IMR-90 (cell line): ENCODE measurements around the gene CDC42EP3. TPM values are rescaled to one million over a fixed set of nuclear protein-coding genes. Genes with fewer than 3 reads are reported as not detected.

Experiments
- ATAC-seq: fragments of 200-7000 bp; cut with Tn5 transposase; 2 replicates; pipeline ENCODE4 v1.9.1; 2020; ENCODE audit warnings: low read depth, mild to moderate bottlenecking, moderate library complexity
- BruUV-seq: library from RNA; stranded (reverse); fragments of 400-500 nt; replicated peaks from 2 replicates; lab custom pipeline; 2021; lab: Mats Ljungman, UMichigan
- CTCF ChIA-PET: fragments of 300-600 bp; formaldehyde crosslinking; extraction: SDS; loops from one replicate; lab custom pipeline; 2021; ENCODE audit warnings: antibody characterized with exemption; lab: Yijun Ruan, JAX
- POLR2A ChIA-PET: fragments of 300-600 bp; sonication (Branson Sonifier 250); formaldehyde crosslinking; loops from one replicate; lab custom pipeline; 2022; ENCODE audit warnings: antibody characterized with exemption; ENCODE audit not compliant: unreplicated experiment; lab: Charles Lee
- DNase-seq: peaks from one replicate; pipeline ENCODE4 v3.0.0; 2013
- H2AFZ ChIP-seq: replicated peaks from 2 replicates; pipeline ENCODE3; 2013; ENCODE audit warnings: low read length, mild to moderate bottlenecking; ENCODE audit not compliant: poor library complexity
- H2AK5ac ChIP-seq: 2 replicates; pipeline ENCODE4 v1.6.1; 2013; ENCODE audit warnings: low read depth, low read length, inconsistent platforms
- H2AK9ac ChIP-seq: replicated peaks from 2 replicates; pipeline ENCODE3; 2013; ENCODE audit warnings: mild to moderate bottlenecking, low read depth, low read length, moderate library complexity; ENCODE audit not compliant: poor library complexity
- H2BK120ac ChIP-seq: 2 replicates; pipeline ENCODE4 v1.6.1; 2013; ENCODE audit warnings: low read depth, low read length, inconsistent platforms
- H2BK15ac ChIP-seq: 3 replicates; pipeline ENCODE4 v1.6.1; 2013; ENCODE audit warnings: low read depth, low read length, inconsistent platforms
- H2BK20ac ChIP-seq: 2 replicates; pipeline ENCODE4 v1.6.1; 2013; ENCODE audit warnings: low read depth, mild to moderate bottlenecking, inconsistent platforms, low read length, moderate library complexity
- H2BK5ac ChIP-seq: 2 replicates; pipeline ENCODE4 v1.6.1; 2013; ENCODE audit warnings: mild to moderate bottlenecking, low read depth, low read length, inconsistent platforms; ENCODE audit not compliant: poor library complexity, severe bottlenecking
- H3K14ac ChIP-seq: replicated peaks from 2 replicates; pipeline ENCODE4 v1.6.1; 2013; ENCODE audit warnings: low read depth, low read length, inconsistent platforms
- H3K18ac ChIP-seq: 2 replicates; pipeline ENCODE4 v1.6.1; 2013; ENCODE audit warnings: low read depth, low read length, control low read depth
- H3K23ac ChIP-seq: 2 replicates; pipeline ENCODE4 v1.6.1; 2013; ENCODE audit warnings: low read depth, low read length, inconsistent platforms
- H3K27ac ChIP-seq: 2 replicates; pipeline ENCODE4 v1.5.1; 2013; ENCODE audit warnings: mild to moderate bottlenecking, control low read depth, low read length; ENCODE audit not compliant: insufficient read depth
- H3K27me3 ChIP-seq: 2 replicates; pipeline ENCODE4 v1.6.1; 2013; ENCODE audit warnings: low read length; ENCODE audit not compliant: control insufficient read depth, insufficient read depth
- H3K36me3 ChIP-seq: 2 replicates; pipeline ENCODE4 v1.6.1; 2013; ENCODE audit warnings: low read length, mixed read lengths; ENCODE audit not compliant: control insufficient read depth, insufficient read depth
- H3K4ac ChIP-seq: 2 replicates; pipeline ENCODE4 v1.6.1; 2013; ENCODE audit warnings: low read depth, low read length, inconsistent platforms
- H3K4me1 ChIP-seq: 2 replicates; pipeline ENCODE4 v1.6.1; 2013; ENCODE audit warnings: low read length, mixed read lengths; ENCODE audit not compliant: control insufficient read depth, insufficient read depth
- H3K4me2 ChIP-seq: 2 replicates; pipeline ENCODE4 v1.6.1; 2013; ENCODE audit warnings: low read depth, mild to moderate bottlenecking, control low read depth, low read length, moderate library complexity
- H3K4me3 ChIP-seq: 2 replicates; pipeline ENCODE4 v1.5.1; 2013; ENCODE audit warnings: low read depth, mild to moderate bottlenecking, control low read depth, low read length, moderate library complexity; ENCODE audit not compliant: insufficient read depth
- H3K56ac ChIP-seq: 2 replicates; pipeline ENCODE4 v1.6.1; 2013; ENCODE audit warnings: low read length, inconsistent platforms; ENCODE audit not compliant: insufficient read depth; ENCODE audit errors: extremely low read depth
- H3K79me1 ChIP-seq, 2 experiments: 2 replicates each; pipeline ENCODE4 v1.6.1; 2013; ENCODE audit warnings: low read length in 2 of 2, inconsistent platforms in 1 of 2, low read depth in 1 of 2
- H3K9ac ChIP-seq: 2 replicates; pipeline ENCODE4 v1.6.1; 2013; ENCODE audit warnings: low read depth, low read length, control low read depth
- H3K9me1 ChIP-seq: 2 replicates; pipeline ENCODE4 v1.6.1; 2013; ENCODE audit warnings: low read length, inconsistent platforms; ENCODE audit not compliant: insufficient read depth
- H3K9me3 ChIP-seq: 2 replicates; pipeline ENCODE4 v1.6.1; 2013; ENCODE audit warnings: low read length; ENCODE audit not compliant: control insufficient read depth, insufficient read depth
- H4K20me1 ChIP-seq: 2 replicates; pipeline ENCODE4 v1.6.1; 2013; ENCODE audit warnings: low read length, inconsistent platforms; ENCODE audit not compliant: insufficient read depth
- H4K5ac ChIP-seq: 2 replicates; pipeline ENCODE4 v1.6.1; 2013; ENCODE audit warnings: mild to moderate bottlenecking, low read depth, low read length, control low read depth
- H4K8ac ChIP-seq, 2 experiments: 2 replicates each; pipeline ENCODE4 v1.6.1; 2013; ENCODE audit warnings: low read depth in 2 of 2, low read length in 2 of 2, control low read depth in 1 of 2, inconsistent platforms in 1 of 2
- H4K91ac ChIP-seq: 2 replicates; pipeline ENCODE4 v1.6.1; 2013; ENCODE audit warnings: low read depth, low read length, inconsistent platforms; ENCODE audit not compliant: insufficient read depth
- CEBPB ChIP-seq: IDR thresholded peaks from 2 replicates; pipeline ENCODE4 v1.6.1; 2012; ENCODE audit warnings: low read depth, low read length, improper control_type of control experiment
- NFE2L2 ChIP-seq: fragments of 150-350 bp; IDR thresholded peaks from 2 replicates; pipeline ENCODE4 v1.6.1; 2016; ENCODE audit warnings: low read depth, mild to moderate bottlenecking, low read length
- POLR2A ChIP-seq: IDR thresholded peaks from 2 replicates; pipeline ENCODE4 v1.6.1; 2012; ENCODE audit warnings: mild to moderate bottlenecking, low read depth, low read length
- RCOR1 ChIP-seq: IDR thresholded peaks from 2 replicates; pipeline ENCODE4 v1.6.1; 2012; ENCODE audit warnings: mild to moderate bottlenecking, low read length, improper control_type of control experiment; ENCODE audit not compliant: insufficient replicate concordance
- RFX5 ChIP-seq: IDR thresholded peaks from 2 replicates; pipeline ENCODE4 v1.8.0; 2012; ENCODE audit warnings: low read depth, mild to moderate bottlenecking, low read length, moderate library complexity
- whole genome bisulfite sequencing, 2 experiments: methylation state at CpG; one replicate each; pipeline versions ENCODE4 v1.1.5 to v1.1.7; 2013; ENCODE audit warnings: missing lambda C conversion rate in 2 of 2; ENCODE audit not compliant: insufficient read length in 1 of 2; ENCODE audit errors: extremely low coverage in 2 of 2; 5-methylcytosine and 5-hydroxymethylcytosine counted together
- dilution Hi-C: fragments of 300-500 bp; cut with HindIII; formaldehyde crosslinking; loops from one replicate; pipeline ENCODE4 v1.14.3; 2018; ENCODE audit warnings: low sequenced_read_pairs; ENCODE audit not compliant: unreplicated experiment
- in situ Hi-C: fragments of 300-500 bp; cut with MboI; formaldehyde crosslinking; loops from 3 replicates; pipeline ENCODE4 v1.14.3; 2019; ENCODE audit warnings: low sequenced_read_pairs, inconsistent platforms, mixed read lengths
- intact Hi-C: fragments of 100-400 bp; cut with micrococcal nuclease; formaldehyde crosslinking; loops from 2 replicates; pipeline ENCODE4 v1.10.0; 2022
- polyA plus RNA-seq, 3 experiments: library from polyadenylated mRNA; depleted of rRNA; stranded (reverse); fragments of >200 nt; gene quantifications; 2 replicates each; pipeline ENCODE4 v1.2.3, GENCODE V29; 2012; ENCODE audit warnings: low replicate concordance in 1 of 3
- total RNA-seq: library from RNA; depleted of rRNA; stranded (reverse); fragments of >200 nt; gene quantifications from 2 replicates; pipeline ENCODE4 v1.2.3, GENCODE V29; 2012

CDC42EP3 gene
- total and polyA plus RNA-seq, 2 of the 4 experiments (the other 2 are of a cell fraction) = 167 to 193 TPM

DNA sequence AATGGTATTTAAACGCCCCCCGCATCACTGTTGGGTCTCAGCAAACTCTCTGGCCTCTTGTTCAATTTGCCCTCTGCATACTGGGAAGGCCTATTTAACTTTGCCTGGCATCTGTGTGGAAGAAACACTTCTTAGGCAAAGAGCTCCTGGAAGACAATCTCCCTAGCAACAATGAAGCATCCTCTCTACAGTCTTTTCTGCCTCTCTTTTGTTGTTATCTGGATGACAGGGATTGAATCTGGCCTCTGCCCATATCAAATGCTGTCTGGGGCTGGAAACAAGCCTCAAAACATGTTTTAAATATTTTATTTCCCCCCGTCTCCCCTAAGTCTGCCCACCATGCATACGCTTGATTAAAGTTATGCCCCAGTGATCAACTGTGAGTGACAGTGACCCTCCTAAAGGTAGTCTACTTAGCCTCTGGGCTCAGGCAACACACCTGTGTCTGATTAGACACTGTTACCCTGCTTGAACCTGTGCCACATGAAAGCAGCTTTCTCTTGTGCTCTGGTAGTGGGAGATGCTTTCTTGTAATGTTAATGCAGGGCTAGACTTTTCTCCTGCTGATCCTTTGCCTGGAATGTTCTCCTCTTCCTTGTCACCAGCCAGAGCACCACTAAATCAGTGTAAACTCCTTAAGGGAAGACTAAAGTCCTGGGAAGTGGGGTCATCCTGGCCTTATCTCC, 34.9 kb downstream of the CDC42EP3 start:
- CTCF ChIA-PET = interaction anchor here (1.5 kb wide), 1 partner anchor 221 kb away, joined by 4 read pairs; no protein-coding TSS in a partner anchor
- dilution Hi-C loops (no loop called here), in situ Hi-C loops (no loop called here), intact Hi-C loops (loop anchor here (1.0 to 5.0 kb wide), 3 partner anchors 64 to 222 kb away; no protein-coding TSS in a partner anchor)
- POLR2A ChIA-PET = no interaction called here
- 100% methylated on average over 1 of the region's 4 CpGs; no CpG with 5 or more reads in 1 of the 2 experiments for WGBS, 2 experiments
- Histone ChIP-seq H2BK5ac (no peak overlapping the region), H3K9me3 (no peaks in the 10 kb centered on the region), H3K9ac (no peak overlapping the region), H2AFZ (no peak overlapping the region), H3K23ac (peak overlapping the region; percentile 59; the same call in 1 of the 2 replicates), H3K9me1 (peaks cover 21% of the 10 kb centered on the region), H4K91ac (peak overlapping the region; percentile 45), H3K4me3 (no peak overlapping the region), H2BK120ac (peak overlapping the region; percentile 46), H3K27ac (no peak overlapping the region), H3K79me1 (peaks cover 8 to 21% of the 10 kb centered on the region in 2 experiments), H4K5ac (no peak overlapping the region), H3K36me3 (peaks cover 4% of the 10 kb centered on the region), H4K20me1 (peaks cover 8% of the 10 kb centered on the region; the same call in 1 of the 2 replicates), H3K4me2 (no peak overlapping the region), H4K8ac (no peak overlapping the region), H2BK15ac (peak overlapping the region; percentile 59; the same call in 1 of the 3 replicates), H3K14ac (0 out of 2 replicates have a peak overlapping the region, but pooled peaks have one; percentile 46), H3K56ac (no peak overlapping the region), H3K18ac (0 out of 2 replicates have a peak overlapping the region, but pooled peaks have one; percentile 10), H3K4ac (peak overlapping the region; percentile 54), H3K27me3 (no peaks in the 10 kb centered on the region), H3K4me1 (peaks cover 14% of the 10 kb centered on the region), H2BK20ac (peak overlapping the region; percentile 29), H2AK9ac (no peak overlapping the region), H2AK5ac (peak overlapping the region; percentile 79; the same call in 1 of the 2 replicates)
- no peak for ATAC-seq
- peak; percentile 17; the same call in 1 of the 2 replicates for TF ChIP-seq POLR2A
- no peak for TF ChIP-seq CEBPB
- no peak for TF ChIP-seq RCOR1
- TF ChIP-seq RFX5 = no peak
- no peak for TF ChIP-seq NFE2L2
- BruUV-seq = no TSS peak
- DNase-seq = no peak
